ENCODE results near the gene HACL1. TPM values are rescaled to one million over a fixed set of nuclear protein-coding genes. Genes with fewer than 3 reads are reported as not detected.
"Not testable (repeated sequence)": the region's sequence is repeated elsewhere in the genome, so short reads cannot be mapped to it uniquely, and the experiment has no call there.

HACL1 gene
- total RNA-seq, 1 donor from 2014 or later = 14.4 TPM

DNA sequence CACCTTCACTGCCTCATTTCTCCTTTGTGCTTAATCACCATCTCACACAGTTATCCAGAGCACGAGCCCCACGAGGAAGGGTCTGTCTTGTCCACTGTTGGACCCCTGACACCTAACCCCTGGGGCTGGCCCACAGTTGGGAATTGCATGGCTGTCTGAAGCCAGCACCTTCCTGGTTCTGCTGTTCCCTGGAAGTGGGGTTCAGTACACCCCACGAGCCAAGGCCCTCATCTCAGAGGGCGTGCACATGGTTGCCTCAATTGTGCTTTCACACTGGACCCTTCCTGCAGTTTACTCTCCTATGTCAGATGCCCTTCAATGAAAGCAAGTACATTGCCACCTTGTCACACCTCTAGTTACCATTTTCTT lies 30.8 kb upstream of the HACL1 start:
- ATAC-seq (ENCODE audit: poor library complexity) (no peak), DNase-seq (no peak)
- intact Hi-C loops (cut with DNase I) = loop anchor here (5.0 to 10.0 kb wide), 2 partner anchors 180 to 613 kb away; no protein-coding TSS in a partner anchor

DNA sequence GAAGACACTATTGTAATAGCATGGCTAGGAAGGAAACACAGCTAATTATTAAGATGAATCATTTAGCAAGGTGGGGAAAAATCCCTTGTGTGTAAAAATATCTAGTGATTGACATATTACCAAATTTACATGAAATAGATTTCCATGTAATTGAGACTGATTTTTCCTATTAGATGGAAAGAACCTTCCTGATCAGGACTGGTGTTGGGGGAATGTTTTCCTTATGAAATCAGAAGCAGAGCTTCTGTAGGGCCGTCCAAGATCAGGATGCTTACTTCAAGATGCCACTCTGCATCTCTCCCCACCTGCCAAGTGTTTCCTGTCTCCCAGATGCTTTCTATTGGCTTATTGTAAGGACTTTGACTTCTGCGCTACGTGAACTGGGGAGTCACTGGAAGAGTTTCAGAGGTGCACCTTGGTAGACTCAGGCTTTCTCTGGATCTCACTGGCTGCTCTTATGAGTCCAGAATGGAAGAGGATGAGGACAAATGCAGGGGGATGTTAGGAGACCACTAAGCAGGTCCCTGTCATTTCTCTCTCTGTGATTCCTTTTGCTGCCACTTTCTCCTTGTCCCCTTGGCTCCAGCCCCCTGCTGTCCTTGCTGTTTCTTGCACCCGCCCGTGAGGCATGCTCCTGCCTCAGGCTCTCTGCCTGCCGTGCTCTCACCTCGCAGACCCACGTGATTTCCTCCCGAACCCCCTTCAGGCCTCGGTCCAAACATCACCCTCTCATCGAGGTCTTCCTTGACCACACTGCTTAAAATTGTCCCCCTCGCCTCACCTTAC lies 30.2 kb upstream of the HACL1 start:
- intact Hi-C loops (cut with DNase I) = loop anchor here (5.0 to 10.0 kb wide), 2 partner anchors 181 to 613 kb away; no protein-coding TSS in a partner anchor
- ATAC-seq (ENCODE audit: poor library complexity) = no peak
- no peak for DNase-seq

- DNase-seq = no peak
- intact Hi-C loops (cut with DNase I) = loop anchor here (5.0 to 10.0 kb wide), 2 partner anchors 182 to 614 kb away; no protein-coding TSS in a partner anchor
- peak; percentile 24 for ATAC-seq (ENCODE audit: poor library complexity)
Observed at GRCh38 chr3:15630646-15631350, 29.4 kb upstream of the HACL1 start.

GRCh38 chr3:15629860-15630597 lies 28.7 kb upstream of the HACL1 start:
- DNase-seq (no peak), ATAC-seq (ENCODE audit: poor library complexity) (peak; percentile 95)
- intact Hi-C loops (cut with DNase I) = loop anchor here (5.0 to 10.0 kb wide), 2 partner anchors 182 to 615 kb away; no protein-coding TSS in a partner anchor

DNA sequence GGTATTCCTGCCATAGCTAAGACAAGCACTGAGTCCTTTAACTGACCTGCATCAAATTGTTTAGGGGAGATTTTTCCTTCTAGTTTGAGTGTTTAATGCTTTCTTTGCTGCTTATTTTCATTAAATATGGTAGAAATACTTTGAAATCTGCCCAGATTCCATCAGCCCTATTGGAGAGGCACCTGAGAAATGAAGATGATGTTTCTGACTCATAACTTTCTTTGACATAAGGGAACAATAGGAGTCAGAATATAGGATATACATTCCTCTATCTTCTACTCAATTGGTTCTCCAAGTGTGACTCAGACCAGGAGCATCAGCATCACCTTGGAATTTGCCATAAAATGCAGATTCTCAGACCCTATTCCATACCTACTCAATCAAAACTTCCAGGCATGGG lies 27.6 kb upstream of the HACL1 start:
- ATAC-seq (ENCODE audit: poor library complexity) (no peak), DNase-seq (no peak)
- intact Hi-C loops (cut with DNase I) = no loop called here

GRCh38 chr3:15623535-15624440 lies 22.4 kb upstream of the HACL1 start:
- no peak for DNase-seq
- ATAC-seq (ENCODE audit: poor library complexity) = no peak
- intact Hi-C loops (cut with DNase I) = no loop called here

GRCh38 chr3:15619659-15620464 lies 18.5 kb upstream of the HACL1 start:
- DNase-seq; intact Hi-C loops (cut with DNase I); ATAC-seq (ENCODE audit: poor library complexity): not testable (repeated sequence)

GRCh38 chr3:15616053-15616452 lies 14.7 kb upstream of the HACL1 start:
- DNase-seq (no peak), ATAC-seq (ENCODE audit: poor library complexity) (no peak)
- intact Hi-C loops (cut with DNase I) = no loop called here

DNA sequence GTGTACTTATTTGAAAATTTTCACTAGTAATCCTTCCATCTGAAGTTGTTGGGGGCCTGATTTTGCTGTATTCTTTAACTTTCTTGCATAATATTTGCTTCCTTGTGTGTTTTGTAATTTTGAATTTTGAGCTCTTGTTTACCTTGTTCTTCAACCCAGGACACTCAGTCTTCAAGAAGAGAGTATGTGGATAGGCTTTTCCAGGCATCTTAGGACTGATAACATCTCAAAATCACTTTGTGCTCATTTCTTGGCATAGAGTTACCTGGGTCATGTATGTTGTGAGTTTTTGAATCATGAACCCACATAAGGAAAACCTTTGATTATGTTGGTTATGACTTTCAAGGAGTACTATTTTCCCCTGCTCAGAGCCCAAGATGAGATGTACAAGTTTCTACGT lies 13.6 kb upstream of the HACL1 start:
- no peak for DNase-seq

GRCh38 chr3:15612001-15612400 lies 10.6 kb upstream of the HACL1 start:
- DNase-seq = no peak
- intact Hi-C loops (cut with DNase I) = no loop called here
- ATAC-seq (ENCODE audit: poor library complexity) = no peak

More for the DNA sequence above, 13.6 kb upstream of the HACL1 start:
- ATAC-seq (ENCODE audit: poor library complexity) = no peak
- intact Hi-C loops (cut with DNase I) = no loop called here

DNA sequence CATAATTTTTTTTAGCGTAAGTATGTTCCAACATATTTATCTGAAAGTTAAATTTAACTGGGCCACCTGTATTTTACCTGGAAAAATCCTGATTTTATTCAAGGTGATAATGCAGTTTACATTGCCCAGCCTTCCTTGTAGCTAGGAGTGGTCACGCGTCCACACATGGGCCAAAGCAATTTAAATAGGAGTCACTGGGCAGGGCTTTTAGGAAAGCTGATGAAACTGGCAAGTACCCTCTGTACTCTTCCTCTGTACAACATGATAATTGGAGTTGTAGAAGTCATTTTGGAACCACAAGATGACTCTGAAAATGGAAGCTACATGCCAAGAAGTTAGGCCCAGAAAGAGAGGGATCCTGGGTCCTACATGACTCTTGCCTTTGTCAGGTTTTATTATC lies 9.6 kb upstream of the HACL1 start:
- no peak for DNase-seq
- ATAC-seq (ENCODE audit: poor library complexity) = peak; percentile 77
- intact Hi-C loops (cut with DNase I) = no loop called here

GRCh38 chr3:15610082-15610759 lies 8.9 kb upstream of the HACL1 start:
- no peak for DNase-seq
- intact Hi-C loops (cut with DNase I) = no loop called here
- no peak for ATAC-seq (ENCODE audit: poor library complexity)

- DNase-seq = no peak
- intact Hi-C loops (cut with DNase I) = no loop called here
- no peak for ATAC-seq (ENCODE audit: poor library complexity)
Observed at GRCh38 chr3:15606434-15606891, 5.1 kb upstream of the HACL1 start.

DNA sequence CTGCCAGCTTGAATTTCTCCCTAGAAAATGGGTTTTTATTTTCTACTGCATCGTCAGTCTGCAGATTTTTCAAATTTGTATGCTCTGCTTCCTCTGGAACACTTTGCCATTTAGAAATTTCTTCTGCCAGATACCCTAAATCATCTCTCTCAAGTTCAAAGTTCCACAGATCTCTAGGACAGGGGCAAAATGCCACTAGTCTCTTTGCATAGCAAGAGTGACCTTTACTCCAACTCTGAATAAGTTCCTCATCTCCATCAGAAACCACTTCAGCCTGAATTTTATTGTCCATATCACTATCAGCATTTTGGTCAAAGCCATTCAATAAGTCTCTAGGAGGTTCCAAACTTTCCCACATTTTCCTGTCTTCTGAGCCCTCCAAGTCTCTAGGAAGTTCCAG lies 3.2 kb upstream of the HACL1 start:
- intact Hi-C loops (cut with DNase I); DNase-seq; ATAC-seq (ENCODE audit: poor library complexity): not testable (repeated sequence)

DNA sequence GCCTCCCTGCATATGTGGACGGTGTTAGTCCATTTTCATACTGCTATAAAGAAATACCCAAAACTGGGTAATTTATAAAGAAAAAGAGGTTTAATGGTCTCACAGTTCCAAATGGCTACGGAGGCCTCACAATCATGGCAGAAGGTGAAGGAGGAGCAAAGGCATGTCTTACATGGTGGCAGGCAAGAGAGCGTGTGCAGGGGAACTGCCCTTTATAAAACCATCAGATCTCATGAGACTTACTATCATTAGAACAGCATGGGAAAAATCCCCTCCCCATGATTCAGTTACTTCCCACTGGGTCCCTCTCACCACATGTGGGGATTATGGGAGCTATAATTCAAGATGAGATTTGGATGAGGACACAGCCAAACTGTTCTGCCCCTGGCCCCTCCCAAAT lies 1.4 kb upstream of the HACL1 start:
- intact Hi-C loops (cut with DNase I); DNase-seq; ATAC-seq (ENCODE audit: poor library complexity): not testable (repeated sequence)

GRCh38 chr3:15602146-15602536 lies 772 bp upstream of the HACL1 start:
- intact Hi-C loops (cut with DNase I) = no loop called here
- DNase-seq (no peak), ATAC-seq (ENCODE audit: poor library complexity) (peak; percentile 15)

DNA sequence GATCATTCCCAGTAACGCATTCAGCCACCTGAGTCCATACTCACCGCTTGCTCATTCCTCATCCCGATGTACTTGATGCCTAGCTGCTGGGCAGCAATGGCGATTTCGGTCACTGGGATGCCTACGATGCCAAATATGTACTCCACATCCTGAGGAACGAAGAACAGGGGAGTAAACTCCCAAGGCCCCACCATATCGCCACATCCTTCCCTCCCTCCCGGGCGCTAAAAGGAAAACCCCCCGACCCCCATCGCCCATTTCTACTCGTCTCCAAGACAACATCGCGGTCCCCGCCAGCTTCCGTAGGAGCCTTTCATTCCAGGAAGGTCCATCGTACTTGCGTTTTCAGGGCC lies 347 bp downstream of the HACL1 start:
- intact Hi-C loops (cut with DNase I) = no loop called here
- peak; percentile 29 for ATAC-seq (ENCODE audit: poor library complexity)
- no peak for DNase-seq

All from Right ventricle myocardium superior (tissue), 1 donor.